EH (cell line): ENCODE results near the gene KDELR1.

Experiments
- DNase-seq: peaks from one replicate; pipeline ENCODE4 v3.0.0-alpha.2; 2015; ENCODE audit warnings: low read depth

Gene KDELR1

DNA sequence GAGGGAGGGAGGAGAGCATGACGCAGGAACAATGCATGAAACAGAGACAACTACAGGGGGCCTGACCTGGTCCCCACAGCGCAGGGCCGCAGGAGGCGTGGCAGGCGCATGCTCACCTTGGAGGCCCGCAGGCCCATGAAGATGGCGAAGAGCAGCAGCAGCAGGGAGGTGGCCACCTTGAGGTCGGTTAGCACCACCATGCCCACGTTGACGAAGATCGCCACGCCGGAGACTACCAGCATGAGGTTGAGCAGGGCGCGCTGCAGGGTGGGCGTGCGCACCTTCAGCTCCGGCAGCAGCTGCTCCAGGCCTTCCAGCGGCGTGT lies 49.0 kb downstream of the KDELR1 start:
- no peak for DNase-seq

DNA sequence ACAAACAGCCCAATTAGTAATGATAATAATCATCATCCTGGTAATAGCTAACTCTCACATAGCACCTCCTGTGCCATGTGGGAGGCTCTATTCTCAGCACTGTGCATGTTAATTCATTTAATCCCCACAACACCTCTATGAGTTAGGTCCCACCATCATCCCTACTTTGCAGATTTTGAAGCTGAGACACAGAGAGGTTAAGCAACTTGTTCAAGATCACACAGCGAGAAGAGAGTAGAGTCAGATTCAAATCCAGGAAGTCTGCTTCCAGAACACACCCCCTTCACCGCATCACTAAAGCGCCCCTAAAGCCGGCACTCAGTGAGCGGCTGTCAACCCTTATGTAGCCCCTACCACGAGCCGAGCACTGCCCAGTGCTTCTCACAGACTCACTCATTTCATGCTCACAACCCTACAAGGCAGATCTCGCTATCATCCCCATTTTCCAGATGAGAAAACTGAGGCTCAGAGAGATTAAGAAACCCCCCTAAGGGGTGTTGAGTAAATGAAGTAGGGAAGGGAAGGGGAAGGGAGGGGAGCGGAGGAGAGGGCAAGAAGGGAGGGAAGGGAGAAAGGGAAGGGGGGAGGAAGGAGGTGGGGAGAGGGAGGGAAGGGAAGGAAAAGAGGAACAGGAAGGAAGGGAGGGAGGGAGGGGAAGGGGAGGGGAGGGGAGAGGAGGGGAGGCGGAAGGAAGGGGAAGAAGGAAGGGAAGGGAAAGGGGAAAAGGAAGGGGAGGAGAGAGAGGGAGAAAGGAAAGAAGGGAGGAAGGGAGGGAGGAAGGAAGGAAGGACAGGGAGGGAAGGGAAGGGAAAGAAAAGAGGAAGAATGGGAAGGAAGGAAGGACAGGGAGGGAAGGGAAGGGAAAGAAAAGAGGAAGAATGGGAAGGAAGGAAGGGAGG lies 49.6 kb downstream of the KDELR1 start:
- DNase-seq = no peak

GRCh38 chr19:48340995-48341394 lies 50.4 kb downstream of the KDELR1 start:
- no peak for DNase-seq

GRCh38 chr19:48338802-48339503 lies 52.4 kb downstream of the KDELR1 start:
- no peak for DNase-seq

DNA sequence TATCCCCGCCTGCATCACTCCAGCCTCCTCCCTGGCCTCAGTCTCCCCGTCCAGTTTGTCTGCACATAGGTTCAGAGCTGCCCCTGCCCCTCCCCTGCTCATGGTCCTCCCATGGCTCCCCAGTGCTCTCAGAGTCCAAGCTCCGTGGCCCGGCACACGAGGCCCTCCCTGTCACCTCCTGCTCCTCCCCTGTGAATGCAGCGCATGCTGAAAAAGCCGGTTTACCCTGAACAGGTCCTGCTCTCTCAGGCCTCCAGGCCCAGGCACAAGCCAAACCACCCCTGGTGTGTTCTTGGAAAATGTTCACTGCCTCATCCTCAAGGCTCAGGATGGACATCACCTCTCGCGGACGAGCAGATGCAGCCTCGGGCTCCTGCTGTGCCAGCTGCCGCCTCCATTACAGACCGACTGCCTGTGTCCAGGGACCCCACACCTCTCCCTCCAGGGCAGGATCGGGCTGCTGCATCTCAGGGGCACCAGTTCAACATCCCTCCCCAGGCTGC lies 53.0 kb downstream of the KDELR1 start:
- no peak for DNase-seq

DNA sequence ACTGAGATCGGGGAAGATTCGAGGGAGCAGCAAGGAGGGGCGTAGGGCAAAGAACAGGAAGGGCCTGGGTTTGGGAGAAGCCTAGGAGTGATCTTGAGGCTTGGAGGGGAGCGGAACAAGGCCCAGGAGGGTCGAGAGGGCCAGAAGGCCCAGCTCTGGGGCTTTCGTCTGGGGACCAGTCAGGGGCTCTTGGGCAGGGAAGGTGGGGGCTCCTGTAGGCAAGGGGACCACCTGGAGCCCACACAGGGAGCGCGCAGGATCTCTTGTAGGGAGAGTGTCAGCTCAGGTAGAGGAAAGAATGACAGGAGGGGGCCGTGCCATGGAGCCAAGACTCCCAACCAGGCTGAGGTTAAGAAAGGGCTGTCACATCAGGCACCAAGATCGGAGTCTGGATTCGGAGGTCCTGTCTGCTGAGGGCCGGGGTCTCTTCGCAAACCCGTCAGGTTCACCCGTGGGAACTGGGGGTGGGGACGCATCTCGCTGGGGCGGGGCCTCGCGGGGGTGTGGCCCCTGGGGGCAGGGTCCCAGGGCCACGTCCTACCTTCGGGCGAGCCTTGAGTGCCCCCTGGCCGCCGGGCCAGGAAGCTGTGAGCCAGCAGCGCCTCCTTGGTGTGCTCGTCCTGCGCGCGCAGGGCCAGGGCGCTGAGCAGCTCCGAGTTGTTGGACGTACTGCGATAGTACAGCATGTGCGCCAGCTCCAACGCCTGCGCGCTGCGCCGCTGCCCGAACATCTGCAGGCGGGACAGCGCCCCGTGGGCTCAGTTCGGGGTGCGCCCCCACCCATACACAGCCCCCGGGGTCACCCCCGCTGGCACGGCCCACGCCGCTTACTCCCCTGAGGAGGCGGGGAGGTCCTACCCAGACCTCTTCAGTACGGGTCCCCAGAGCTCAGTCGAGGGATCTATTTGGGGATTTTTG lies 57.6 kb downstream of the KDELR1 start:
- peak; percentile 92 for DNase-seq

GRCh38 chr19:48332662-48333466 lies 58.5 kb downstream of the KDELR1 start:
- peak; percentile 96 for DNase-seq
